ENCODE data around the gene DDRGK1.
A peak's percentile ranks its signal among the peaks of the same experiment; 100 is the strongest.

Gene DDRGK1

DNA sequence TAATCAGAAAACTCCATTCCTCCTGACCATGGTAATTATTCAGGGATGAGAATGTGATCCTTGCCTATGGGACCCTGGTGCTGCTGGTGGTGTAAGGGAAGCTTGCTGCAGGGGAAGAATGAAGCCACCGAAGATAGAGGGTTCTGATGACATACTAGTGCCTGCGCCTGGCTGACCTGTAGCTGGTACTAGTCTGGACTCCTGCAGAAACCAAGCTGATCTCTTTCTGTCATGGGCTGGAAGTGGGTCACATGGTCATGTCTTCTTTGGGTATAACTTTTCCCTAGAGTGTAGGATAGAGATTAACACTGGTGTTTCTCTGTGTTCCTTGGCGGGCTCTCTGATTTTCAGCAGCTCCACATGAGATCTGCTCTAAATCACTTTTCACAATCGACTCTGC is 43.2 kb upstream of the DDRGK1 start:
- no peaks in the 10 kb centered on the region for H3K9me3 Mint-ChIP-seq
- TF ChIP-seq, protein P1, sequence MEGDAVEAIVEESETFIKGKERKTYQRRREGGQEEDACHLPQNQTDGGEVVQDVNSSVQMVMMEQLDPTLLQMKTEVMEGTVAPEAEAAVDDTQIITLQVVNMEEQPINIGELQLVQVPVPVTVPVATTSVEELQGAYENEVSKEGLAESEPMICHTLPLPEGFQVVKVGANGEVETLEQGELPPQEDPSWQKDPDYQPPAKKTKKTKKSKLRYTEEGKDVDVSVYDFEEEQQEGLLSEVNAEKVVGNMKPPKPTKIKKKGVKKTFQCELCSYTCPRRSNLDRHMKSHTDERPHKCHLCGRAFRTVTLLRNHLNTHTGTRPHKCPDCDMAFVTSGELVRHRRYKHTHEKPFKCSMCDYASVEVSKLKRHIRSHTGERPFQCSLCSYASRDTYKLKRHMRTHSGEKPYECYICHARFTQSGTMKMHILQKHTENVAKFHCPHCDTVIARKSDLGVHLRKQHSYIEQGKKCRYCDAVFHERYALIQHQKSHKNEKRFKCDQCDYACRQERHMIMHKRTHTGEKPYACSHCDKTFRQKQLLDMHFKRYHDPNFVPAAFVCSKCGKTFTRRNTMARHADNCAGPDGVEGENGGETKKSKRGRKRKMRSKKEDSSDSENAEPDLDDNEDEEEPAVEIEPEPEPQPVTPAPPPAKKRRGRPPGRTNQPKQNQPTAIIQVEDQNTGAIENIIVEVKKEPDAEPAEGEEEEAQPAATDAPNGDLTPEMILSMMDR (IDR thresholded peaks at IDR 0.05; ENCODE audit: unreplicated experiment in 3 of 3): no peak
- no peaks in the 10 kb centered on the region for H3K4me1 Mint-ChIP-seq
- H3K36me3 Mint-ChIP-seq (ENCODE audit: low read depth): peaks cover 18% of the 10 kb centered on the region
- H3K27me3 Mint-ChIP-seq (ENCODE audit: low read depth): peaks cover 85% of the 10 kb centered on the region
- H3K27ac Mint-ChIP-seq: no peak overlapping the region
- H3K4me3 Mint-ChIP-seq: no peak overlapping the region

DNA sequence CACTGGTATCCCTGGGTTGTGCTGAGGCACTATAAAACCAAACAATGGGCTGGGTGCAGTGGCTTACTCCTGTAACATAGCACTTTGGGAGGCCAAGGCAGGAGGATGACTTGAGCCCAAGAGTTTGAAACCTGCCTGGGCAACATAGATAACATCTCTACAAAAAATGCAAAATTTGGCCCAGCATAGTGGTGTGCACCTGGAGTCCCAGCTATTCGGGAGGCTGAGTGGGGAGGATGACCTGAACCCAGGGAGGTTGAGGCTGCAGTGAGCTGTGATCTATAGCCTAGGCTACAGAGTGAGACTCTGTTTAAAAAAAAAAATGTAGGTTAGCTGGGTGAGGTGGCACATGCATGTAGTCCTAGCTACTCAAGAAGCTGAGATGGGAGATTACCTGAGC is 42.2 kb upstream of the DDRGK1 start:
- Mint-ChIP-seq H3K4me1 (no peaks in the 10 kb centered on the region), H3K27ac (no peak overlapping the region), H3K4me3 (no peak overlapping the region), H3K27me3 (ENCODE audit: low read depth) (peaks cover 90% of the 10 kb centered on the region), H3K36me3 (ENCODE audit: low read depth) (peaks cover 8% of the 10 kb centered on the region), H3K9me3 (no peaks in the 10 kb centered on the region)
- TF ChIP-seq, protein P1 (IDR thresholded peaks at IDR 0.05; ENCODE audit: unreplicated experiment in 3 of 3): no peak

DNA sequence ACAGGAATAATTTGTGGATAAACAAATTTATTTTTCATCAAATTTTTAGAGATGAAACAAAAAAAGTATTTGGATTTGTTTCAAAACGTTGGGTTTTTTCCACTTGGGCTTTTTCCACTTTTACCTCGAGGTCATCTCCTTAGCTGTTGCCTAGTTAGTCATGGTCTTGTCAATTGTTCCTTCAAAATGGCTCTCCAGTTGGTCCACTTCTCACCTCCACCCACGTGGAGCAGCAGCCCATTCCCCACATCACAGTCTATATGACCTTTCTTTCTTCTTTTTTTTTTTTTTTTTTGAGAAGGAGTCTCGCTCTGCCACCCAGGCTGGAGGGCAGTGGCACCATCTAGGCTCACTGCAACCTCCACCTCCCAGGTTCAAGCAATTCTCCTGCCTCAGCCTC is 41.2 kb upstream of the DDRGK1 start:
- Mint-ChIP-seq H3K36me3 (ENCODE audit: low read depth) (peaks cover 8% of the 10 kb centered on the region), H3K27ac (no peak overlapping the region), H3K4me3 (no peak overlapping the region), H3K27me3 (ENCODE audit: low read depth) (peaks cover 91% of the 10 kb centered on the region), H3K9me3 (no peaks in the 10 kb centered on the region), H3K4me1 (no peaks in the 10 kb centered on the region)
- TF ChIP-seq, protein P1 (IDR thresholded peaks at IDR 0.05; ENCODE audit: unreplicated experiment in 3 of 3): no peak

GRCh38 chr20:3245156-3245555 is 40.7 kb upstream of the DDRGK1 start:
- H3K4me3 Mint-ChIP-seq: no peak overlapping the region
- H3K4me1 Mint-ChIP-seq: no peaks in the 10 kb centered on the region
- H3K27me3 Mint-ChIP-seq (ENCODE audit: low read depth): peaks cover 91% of the 10 kb centered on the region
- TF ChIP-seq, protein P1 (IDR thresholded peaks at IDR 0.05; ENCODE audit: unreplicated experiment in 3 of 3): no peak
- no peak overlapping the region for H3K27ac Mint-ChIP-seq
- no peaks in the 10 kb centered on the region for H3K9me3 Mint-ChIP-seq
- peaks cover 4% of the 10 kb centered on the region for H3K36me3 Mint-ChIP-seq (ENCODE audit: low read depth)

- Mint-ChIP-seq H3K9me3 (no peaks in the 10 kb centered on the region), H3K27ac (no peak overlapping the region), H3K36me3 (ENCODE audit: low read depth) (no peaks in the 10 kb centered on the region), H3K4me3 (no peak overlapping the region), H3K27me3 (ENCODE audit: low read depth) (peaks cover 91% of the 10 kb centered on the region), H3K4me1 (peaks cover 5% of the 10 kb centered on the region)
- TF ChIP-seq, protein P1 (IDR thresholded peaks at IDR 0.05; ENCODE audit: unreplicated experiment in 3 of 3): no peak
These were observed 40.1 kb upstream of the DDRGK1 start for GRCh38 chr20:3244613-3245012.

DNA sequence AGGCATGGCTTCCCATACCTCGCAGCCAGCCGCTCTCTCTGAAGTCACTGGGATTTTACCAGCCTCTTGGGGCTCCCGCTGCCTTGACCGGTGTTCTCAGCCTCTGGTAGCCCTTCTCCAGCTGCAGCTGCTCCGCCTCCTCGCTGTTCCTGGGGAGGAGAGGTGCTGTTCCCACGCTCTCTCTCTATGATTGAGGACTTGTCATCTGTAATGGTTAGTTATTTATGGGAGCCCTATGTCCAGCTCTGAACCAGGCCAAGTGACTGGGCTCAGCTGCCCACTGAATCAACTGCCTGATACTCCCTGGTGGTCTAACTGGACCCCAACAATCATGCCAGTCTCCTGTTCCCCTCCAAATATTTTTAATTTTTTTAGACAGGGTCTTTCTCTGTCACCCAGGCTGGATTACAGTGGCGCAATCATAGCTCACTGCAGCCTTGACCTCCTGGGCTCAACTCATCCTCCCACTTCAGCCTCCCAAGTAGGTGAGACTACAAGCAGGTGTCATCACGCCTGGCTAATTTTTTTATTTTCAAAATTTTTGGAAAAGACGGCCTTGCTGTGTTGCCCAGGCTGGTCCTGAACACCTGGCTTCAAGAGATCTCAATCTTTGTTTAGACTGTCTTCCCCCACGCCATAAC is 39.4 kb upstream of the DDRGK1 start:
- H3K4me1 Mint-ChIP-seq: peaks cover 7% of the 10 kb centered on the region
- no peak overlapping the region for H3K27ac Mint-ChIP-seq
- peak overlapping the region in 1 of 3 experiments; percentile 3 for H3K4me3 Mint-ChIP-seq
- TF ChIP-seq, protein P1 (IDR thresholded peaks at IDR 0.05; ENCODE audit: unreplicated experiment in 3 of 3): no peak
- no peaks in the 10 kb centered on the region for H3K9me3 Mint-ChIP-seq
- H3K36me3 Mint-ChIP-seq (ENCODE audit: low read depth): no peaks in the 10 kb centered on the region
- H3K27me3 Mint-ChIP-seq (ENCODE audit: low read depth): peaks cover 87% of the 10 kb centered on the region
